ENCODE data around the gene HOXD4.

HOXD4 gene

DNA sequence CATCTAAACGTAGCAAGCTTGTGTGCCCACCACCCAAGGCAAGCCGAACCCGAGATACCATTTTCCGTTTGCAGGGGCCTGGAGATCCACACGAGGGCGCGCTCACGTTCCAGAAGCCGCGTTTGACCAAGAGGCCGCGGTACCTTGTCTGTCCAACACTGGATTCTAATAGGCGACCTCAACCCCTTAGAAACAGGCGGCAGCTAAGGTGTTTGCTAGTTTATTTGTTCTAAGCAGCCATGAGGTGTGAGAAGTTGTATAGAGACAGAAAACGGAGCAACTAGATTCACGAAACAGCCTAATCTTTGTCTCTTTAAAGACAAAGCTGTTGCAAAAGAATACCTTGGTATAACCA lies 40.1 kb upstream of the HOXD4 start:
- TF ChIP-seq, protein P1, sequence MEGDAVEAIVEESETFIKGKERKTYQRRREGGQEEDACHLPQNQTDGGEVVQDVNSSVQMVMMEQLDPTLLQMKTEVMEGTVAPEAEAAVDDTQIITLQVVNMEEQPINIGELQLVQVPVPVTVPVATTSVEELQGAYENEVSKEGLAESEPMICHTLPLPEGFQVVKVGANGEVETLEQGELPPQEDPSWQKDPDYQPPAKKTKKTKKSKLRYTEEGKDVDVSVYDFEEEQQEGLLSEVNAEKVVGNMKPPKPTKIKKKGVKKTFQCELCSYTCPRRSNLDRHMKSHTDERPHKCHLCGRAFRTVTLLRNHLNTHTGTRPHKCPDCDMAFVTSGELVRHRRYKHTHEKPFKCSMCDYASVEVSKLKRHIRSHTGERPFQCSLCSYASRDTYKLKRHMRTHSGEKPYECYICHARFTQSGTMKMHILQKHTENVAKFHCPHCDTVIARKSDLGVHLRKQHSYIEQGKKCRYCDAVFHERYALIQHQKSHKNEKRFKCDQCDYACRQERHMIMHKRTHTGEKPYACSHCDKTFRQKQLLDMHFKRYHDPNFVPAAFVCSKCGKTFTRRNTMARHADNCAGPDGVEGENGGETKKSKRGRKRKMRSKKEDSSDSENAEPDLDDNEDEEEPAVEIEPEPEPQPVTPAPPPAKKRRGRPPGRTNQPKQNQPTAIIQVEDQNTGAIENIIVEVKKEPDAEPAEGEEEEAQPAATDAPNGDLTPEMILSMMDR (IDR thresholded peaks at IDR 0.05), result peak; percentile 83

DNA sequence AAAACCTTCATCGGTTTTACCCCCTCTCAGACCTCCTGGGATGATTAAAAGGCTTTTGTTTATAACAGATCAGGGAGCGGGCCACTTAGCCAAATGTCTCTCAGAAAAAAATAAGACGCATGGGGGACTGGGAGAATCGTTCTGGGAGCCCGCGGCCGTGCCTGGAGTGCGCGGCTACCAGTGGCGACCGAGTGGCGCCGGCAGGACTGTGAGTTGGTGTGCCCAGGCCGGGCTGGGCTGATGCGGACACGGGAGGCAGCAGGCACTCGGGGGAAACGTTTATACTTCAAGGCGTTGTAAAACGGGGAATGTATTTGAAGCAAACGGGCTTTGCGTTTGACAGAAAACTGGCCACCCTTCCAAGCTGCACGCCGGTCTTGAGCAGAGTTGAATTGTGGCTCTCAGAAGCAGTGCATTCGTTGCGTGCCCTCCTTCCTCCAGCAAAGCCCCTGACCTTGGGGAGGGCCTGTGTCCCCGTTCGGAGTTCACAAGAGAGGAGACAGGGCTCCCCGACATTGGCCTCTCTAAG lies 39.4 kb upstream of the HOXD4 start:
- TF ChIP-seq, protein P1 (IDR thresholded peaks at IDR 0.05), result no peak

DNA sequence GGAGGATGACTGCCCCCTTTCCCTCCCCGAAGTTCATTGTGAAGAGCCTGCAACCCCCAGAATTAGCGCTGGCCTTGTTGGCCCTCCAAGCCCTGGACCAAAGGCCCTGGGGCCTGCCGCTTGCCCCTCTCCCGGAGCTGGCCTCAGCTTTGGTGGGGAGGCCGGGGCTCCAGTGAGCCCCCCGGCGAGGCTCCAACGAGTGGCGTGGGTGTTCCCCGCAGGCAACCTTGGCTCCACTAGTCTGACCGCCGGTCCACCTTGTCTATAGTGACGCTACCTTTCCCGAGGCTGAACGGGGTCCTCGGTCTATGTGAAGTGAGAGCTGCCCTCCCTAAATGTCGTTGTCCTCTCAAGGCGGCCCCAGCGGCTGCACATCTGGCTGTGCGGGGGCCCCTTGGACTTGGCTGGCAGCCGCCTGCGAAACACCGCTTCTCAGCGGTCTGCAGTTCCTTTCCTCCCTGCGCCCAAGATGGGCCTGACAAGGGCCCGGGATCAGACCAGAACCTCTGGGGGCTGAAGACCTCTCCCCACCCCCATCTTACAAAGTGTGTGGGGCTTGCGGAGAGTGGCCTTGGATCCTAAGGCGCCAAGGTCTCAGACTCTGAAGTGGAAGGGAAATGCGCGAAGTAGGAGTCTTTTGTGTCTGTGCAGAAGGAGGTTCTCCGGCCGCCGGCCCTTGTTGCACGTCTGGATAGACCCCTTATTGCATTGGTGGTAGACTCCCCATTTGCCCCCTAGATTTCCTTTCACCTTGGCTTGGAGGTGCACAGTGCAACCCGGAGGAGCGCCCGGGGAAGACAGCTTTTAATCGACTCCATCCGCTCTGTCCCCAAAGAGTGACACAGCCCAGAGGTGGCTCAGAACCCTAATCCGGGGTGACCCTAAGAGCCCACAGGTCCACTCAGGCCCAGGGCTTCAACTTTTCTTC lies 38.7 kb upstream of the HOXD4 start:
- TF ChIP-seq, protein P1 (IDR thresholded peaks at IDR 0.05), result no peak

DNA sequence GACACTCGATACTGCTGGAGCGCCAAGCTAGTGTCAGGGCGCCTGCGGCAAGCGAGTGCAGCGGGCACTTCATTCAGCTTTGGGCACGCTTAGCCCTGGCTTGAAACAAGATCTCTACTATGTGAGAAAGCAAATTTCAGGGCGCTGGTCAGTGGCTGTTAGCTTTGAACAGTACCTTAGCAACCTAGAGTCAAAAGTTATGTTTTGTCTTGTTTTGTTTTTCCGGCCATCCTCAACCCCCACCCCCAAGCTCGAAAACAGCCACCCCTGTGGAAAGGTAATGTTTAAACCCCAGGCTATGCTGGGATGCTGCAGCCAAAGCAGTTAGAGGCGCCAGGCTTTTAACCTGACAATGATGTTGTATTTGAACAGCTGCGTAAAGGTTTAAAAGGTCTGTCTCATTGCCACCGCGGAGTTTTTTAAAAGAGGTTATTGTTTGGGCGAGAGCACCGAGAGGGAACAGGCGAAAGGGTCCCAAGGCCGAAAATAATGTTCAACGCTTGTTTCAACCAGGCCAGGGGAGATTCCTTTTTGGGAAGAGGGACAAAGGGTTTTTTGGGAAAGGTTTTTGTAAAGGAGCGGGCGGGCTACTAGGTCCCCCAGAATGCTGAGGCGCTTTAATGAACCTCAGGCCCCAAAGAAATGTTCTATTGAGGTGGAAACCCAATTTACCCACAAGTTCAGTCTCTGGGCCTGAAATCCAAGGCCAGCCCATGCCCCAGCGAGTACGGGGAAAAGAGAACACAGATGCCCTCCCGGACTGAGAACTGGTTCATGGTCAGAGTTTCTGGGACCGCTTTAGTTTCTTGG lies 37.0 kb upstream of the HOXD4 start:
- TF ChIP-seq, protein P1 (IDR thresholded peaks at IDR 0.05), result no peak

DNA sequence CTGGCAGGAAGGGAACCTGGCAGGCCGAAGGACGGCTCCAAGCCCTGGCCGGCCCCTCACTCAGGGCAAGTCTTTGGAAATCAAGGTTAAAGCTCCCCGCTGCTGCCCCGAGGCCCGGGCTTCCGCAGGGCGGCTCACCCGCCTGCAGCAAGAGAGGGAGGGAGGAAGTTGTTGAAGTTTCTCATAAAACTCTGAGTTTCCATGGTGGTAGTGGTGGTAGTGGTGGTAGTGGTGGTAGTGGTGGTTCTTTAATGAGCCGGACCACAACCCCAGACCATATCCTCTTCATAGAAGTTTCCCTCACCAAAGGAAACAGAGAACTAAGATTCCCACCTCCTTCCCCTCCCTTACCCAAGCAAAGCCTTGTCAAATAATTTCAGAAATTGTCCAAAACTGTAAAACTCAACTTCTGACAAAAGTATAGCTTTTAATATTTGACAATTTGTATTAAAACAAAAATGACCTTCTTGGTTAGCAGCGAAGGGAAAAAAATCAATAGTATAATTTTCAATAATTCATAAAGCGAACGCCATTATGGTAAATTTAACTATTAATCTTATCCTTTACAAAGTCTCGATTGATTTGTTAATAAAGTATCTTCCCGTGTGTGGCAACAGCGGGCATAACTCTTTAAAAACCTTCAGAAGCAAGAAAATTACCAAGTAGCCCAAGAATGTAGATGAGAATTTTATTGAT lies 36.3 kb upstream of the HOXD4 start:
- TF ChIP-seq, protein P1 (IDR thresholded peaks at IDR 0.05), result no peak

DNA sequence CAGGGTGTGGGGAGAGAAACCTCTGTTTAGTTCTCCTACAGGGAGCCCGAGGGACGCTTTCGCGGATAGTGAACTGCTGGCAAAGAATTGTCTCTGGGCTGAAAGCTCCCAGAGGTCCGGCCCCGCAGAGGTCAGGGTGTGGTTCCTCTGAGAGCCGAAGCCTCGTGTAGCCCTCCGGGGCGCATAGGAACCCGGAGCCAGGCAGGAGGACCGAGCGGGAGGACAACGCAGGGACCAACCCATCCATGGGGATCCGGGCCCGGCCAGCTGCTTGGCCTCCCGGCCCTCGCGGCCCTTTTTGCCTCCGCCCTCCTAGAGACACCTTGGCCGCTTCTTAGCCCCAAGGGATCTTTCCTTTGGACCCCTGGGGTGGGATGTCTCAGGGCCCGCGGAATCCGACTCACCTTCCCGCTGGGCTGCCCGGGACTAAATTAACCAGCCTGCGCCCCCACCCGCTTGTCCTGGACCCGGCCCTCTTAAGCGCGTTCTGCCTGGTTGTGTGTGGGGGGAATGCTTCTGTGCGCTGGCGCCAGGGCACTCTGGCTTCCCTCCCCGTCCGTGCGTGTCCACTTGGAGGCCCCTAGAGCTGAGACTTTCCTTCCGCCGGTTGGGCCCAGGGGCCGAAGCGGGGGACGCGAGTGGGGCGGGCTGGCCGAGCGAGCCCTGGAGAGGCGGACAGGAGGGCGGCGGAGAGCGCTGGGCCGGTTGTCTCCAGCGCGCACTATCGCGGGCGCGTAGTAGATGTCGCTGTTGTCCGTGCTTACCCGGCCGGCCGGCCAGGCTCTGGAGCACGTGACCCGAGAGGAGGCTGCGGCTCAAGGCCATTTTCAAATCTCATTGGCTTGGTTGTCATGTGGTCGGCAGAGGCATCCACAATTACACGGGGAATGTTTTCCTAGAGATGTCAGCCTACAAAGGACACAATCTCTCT lies 35.2 kb upstream of the HOXD4 start, which contains the start of gene HOXD10:
Gene HOXD10 (plus strand): TSS at position 896 of the 931 bp plus-strand sequence. CDS start 56 bp downstream, outside the sequence.
- TF ChIP-seq, protein P1 (IDR thresholded peaks at IDR 0.05), result no peak

Data from LNCAP (cell line).